H1 (cell line): ENCODE measurements around the gene ENPP7. TPM values are rescaled to one million over a fixed set of nuclear protein-coding genes. Genes with fewer than 3 reads are reported as not detected.

ENCODE experiments used
- CTCF ChIA-PET: fragments of 300-600 bp; sonication (Branson Sonifier 250); formaldehyde crosslinking; loops from one replicate; lab custom pipeline; 2021; ENCODE audit not compliant: partially characterized antibody; lab: Charles Lee
- POLR2A ChIA-PET: fragments of 300-600 bp; sonication (Branson Sonifier 250); formaldehyde crosslinking; loops from one replicate; lab custom pipeline; 2021; ENCODE audit warnings: inconsistent platforms; ENCODE audit not compliant: partially characterized antibody; lab: Charles Lee
- DNase-seq, 2 experiments: peaks; one replicate each; pipeline versions ENCODE4 v3.0.0 to v3.0.0-alpha.2; 2010 to 2022; ENCODE audit warnings: low spot score in 2 of 2, low read depth in 1 of 2, mixed read lengths in 1 of 2
- FAIRE-seq: peaks from 2 replicates; lab custom pipeline; 2011; peaks lifted over from hg19 to GRCh38; lab: Jason Lieb, UNC
- H2AFZ ChIP-seq: 2 replicates; pipeline ENCODE4 v1.8.1; 2012; ENCODE audit warnings: low read length, inconsistent platforms
- H2AK5ac ChIP-seq: 2 replicates; pipeline ENCODE4 v1.6.1; 2013; ENCODE audit warnings: low read depth, low read length
- H2BK120ac ChIP-seq: replicated peaks from 2 replicates; pipeline ENCODE3; 2013; ENCODE audit warnings: low read depth, low read length, inconsistent platforms
- H2BK12ac ChIP-seq: 2 replicates; pipeline ENCODE4 v1.6.1; 2013; ENCODE audit warnings: low read depth, low read length
- H2BK15ac ChIP-seq: 2 replicates; pipeline ENCODE4 v1.6.1; 2013; ENCODE audit warnings: low read length
- H2BK20ac ChIP-seq: 2 replicates; pipeline ENCODE4 v1.6.1; 2013; ENCODE audit warnings: low read length
- H2BK5ac ChIP-seq: 2 replicates; pipeline ENCODE4 v1.6.1; 2013; ENCODE audit warnings: low read depth, low read length
- H3K14ac ChIP-seq: 2 replicates; pipeline ENCODE4 v1.6.1; 2013; ENCODE audit warnings: inconsistent platforms; ENCODE audit not compliant: insufficient read length
- H3K18ac ChIP-seq: 2 replicates; pipeline ENCODE4 v1.6.1; 2013; ENCODE audit warnings: low read length; ENCODE audit errors: extremely low read depth
- H3K23ac ChIP-seq: 2 replicates; pipeline ENCODE4 v1.6.1; 2013; ENCODE audit warnings: inconsistent platforms; ENCODE audit not compliant: insufficient read length
- H3K23me2 ChIP-seq: 2 replicates; pipeline ENCODE4 v1.6.1; 2013; ENCODE audit warnings: low read depth, low read length
- H3K27ac ChIP-seq: 2 replicates; pipeline ENCODE4 v1.6.1; 2011; ENCODE audit warnings: low read depth, low read length, inconsistent platforms
- H3K27me3 ChIP-seq, 4 experiments: replicated peaks in 1 of 4; 1 replicate in 1 of 4; 2 replicates in 3 of 4; pipeline versions ENCODE4 v1.6.1 to v1.8.1; 2011 to 2013; ENCODE audit warnings: low read length in 3 of 4, mild to moderate bottlenecking in 3 of 4, inconsistent platforms in 2 of 4, mixed read lengths in 2 of 4, moderate library complexity in 1 of 4; ENCODE audit not compliant: control insufficient read depth in 3 of 4, insufficient read depth in 3 of 4; ENCODE audit errors: extremely low read depth in 1 of 4
- H3K36me3 ChIP-seq, 4 experiments: 2 replicates each; pipeline versions ENCODE4 v1.6.1 to v1.8.1; 2011 to 2013; ENCODE audit warnings: mild to moderate bottlenecking in 4 of 4, low read length in 3 of 4, moderate library complexity in 2 of 4, control low read depth in 1 of 4, inconsistent platforms in 1 of 4; ENCODE audit not compliant: insufficient read depth in 4 of 4, control insufficient read depth in 2 of 4
- H3K4ac ChIP-seq: replicated peaks from 2 replicates; pipeline ENCODE3; 2013; ENCODE audit warnings: low read length, low read depth, mixed read lengths, inconsistent platforms; ENCODE audit not compliant: insufficient read length
- H3K4me1 ChIP-seq, 4 experiments: replicated peaks in 1 of 4; 1 replicate in 1 of 4; 2 replicates in 3 of 4; pipeline versions ENCODE4 v1.6.1 to v1.8.1; 2011 to 2013; ENCODE audit warnings: low read length in 3 of 4, inconsistent platforms in 2 of 4, mixed read lengths in 1 of 4; ENCODE audit not compliant: insufficient read depth in 4 of 4, control insufficient read depth in 3 of 4
- H3K4me2 ChIP-seq, 2 experiments: 2 replicates each; pipeline versions ENCODE4 v1.6.1 to v1.8.1; 2011 to 2013; ENCODE audit warnings: low read depth in 2 of 2, low read length in 2 of 2, control low read depth in 1 of 2, inconsistent platforms in 1 of 2, mild to moderate bottlenecking in 1 of 2; ENCODE audit not compliant: insufficient read depth in 1 of 2
- H3K4me3 ChIP-seq, 4 experiments: fragments of 200-600, 300-600 bp in 1 of 4; sonication (generic), shearing (Covaris generic), sonication (Bioruptor Twin) in 1 of 4; 2 replicates each; pipeline versions ENCODE4 v1.5.1 to v1.8.1; 2011 to 2016; ENCODE audit warnings: low read length in 4 of 4, low read depth in 3 of 4, control low read depth in 2 of 4, inconsistent platforms in 2 of 4, mild to moderate bottlenecking in 2 of 4, mixed read lengths in 1 of 4, moderate library complexity in 1 of 4; ENCODE audit not compliant: insufficient read depth in 2 of 4; ENCODE audit errors: extremely low read depth in 1 of 4
- H3K56ac ChIP-seq: replicated peaks from 2 replicates; pipeline ENCODE3; 2013; ENCODE audit warnings: low read depth, mild to moderate bottlenecking, mixed read lengths, low read length, inconsistent platforms; ENCODE audit not compliant: insufficient read length
- H3K79me1 ChIP-seq: 2 replicates; pipeline ENCODE4 v1.6.1; 2013; ENCODE audit warnings: low read depth, low read length, control low read depth
- H3K79me2 ChIP-seq, 2 experiments: 2 replicates each; pipeline versions ENCODE4 v1.6.1 to v1.8.1; 2012 to 2013; ENCODE audit warnings: low read length in 2 of 2, mild to moderate bottlenecking in 2 of 2, inconsistent platforms in 1 of 2; ENCODE audit not compliant: insufficient read depth in 2 of 2, control insufficient read depth in 1 of 2
- H3K9ac ChIP-seq, 4 experiments: replicated peaks in 1 of 4; 1 replicate in 1 of 4; 2 replicates in 3 of 4; pipeline versions ENCODE4 v1.6.1 to v1.8.1; 2011 to 2013; ENCODE audit warnings: low read depth in 3 of 4, low read length in 3 of 4, control low read depth in 2 of 4, mild to moderate bottlenecking in 2 of 4, moderate library complexity in 2 of 4, inconsistent platforms in 1 of 4; ENCODE audit errors: extremely low read depth in 1 of 4
- H3K9me3 ChIP-seq, 2 experiments: 2 replicates each; pipeline versions ENCODE4 v1.6.1 to v1.8.1; 2012 to 2013; ENCODE audit warnings: mild to moderate bottlenecking in 2 of 2, moderate library complexity in 2 of 2, control low read depth in 1 of 2, inconsistent platforms in 1 of 2, low read depth in 1 of 2, low read length in 1 of 2, mixed read lengths in 1 of 2; ENCODE audit not compliant: insufficient read depth in 2 of 2
- H4K20me1 ChIP-seq, 2 experiments: replicated peaks in 1 of 2; 2 replicates each; pipeline versions ENCODE3 to v1.8.1; 2011 to 2013; ENCODE audit warnings: inconsistent platforms in 2 of 2, low read length in 2 of 2, mild to moderate bottlenecking in 1 of 2; ENCODE audit not compliant: insufficient read depth in 2 of 2, control insufficient read depth in 1 of 2
- H4K5ac ChIP-seq: 2 replicates; pipeline ENCODE4 v1.6.1; 2013; ENCODE audit warnings: low read length, low read depth, mixed read lengths, inconsistent platforms; ENCODE audit not compliant: insufficient read length
- H4K8ac ChIP-seq: 2 replicates; pipeline ENCODE4 v1.8.0; 2013; ENCODE audit warnings: mild to moderate bottlenecking, moderate library complexity, low read length, inconsistent platforms; ENCODE audit not compliant: insufficient read depth; ENCODE audit errors: extremely low read depth
- H4K91ac ChIP-seq: replicated peaks from 2 replicates; pipeline ENCODE3; 2013; ENCODE audit warnings: low read length, mixed read lengths, inconsistent platforms; ENCODE audit not compliant: insufficient read length
- RAD21 ChIP-seq, 2 experiments: IDR thresholded peaks in 1 of 2; conservative IDR thresholded peaks in 1 of 2; 2 replicates each; pipeline ENCODE4 v1.6.1; 2011; ENCODE audit warnings: low read depth in 2 of 2, low read length in 2 of 2, improper control_type of control experiment in 1 of 2, inconsistent platforms in 1 of 2, mild to moderate bottlenecking in 1 of 2, moderate library complexity in 1 of 2
- RNF2 ChIP-seq: fragments of 200-900, 300-1000 bp; sonication (generic); IDR thresholded peaks from 2 replicates; pipeline ENCODE4 v1.7.1; 2016; ENCODE audit warnings: borderline replicate concordance, low read depth, mild to moderate bottlenecking, antibody characterized with exemption, low read length; ENCODE audit not compliant: poor library complexity, severe bottlenecking; ENCODE audit errors: missing control alignments
- WGBS, 2 experiments: shearing (Covaris generic) in 1 of 2; methylation state at CpG; one replicate each; pipeline versions ENCODE4 v1.1.6 to v1.1.7; 2013 to 2015; ENCODE audit warnings: low lambda C conversion rate in 2 of 2, mixed read lengths in 2 of 2, inconsistent platforms in 1 of 2, low coverage in 1 of 2, missing lambda C conversion rate in 1 of 2; ENCODE audit not compliant: insufficient replicate concordance in 2 of 2, insufficient coverage in 1 of 2, insufficient read length in 1 of 2; ENCODE audit errors: extremely low coverage in 1 of 2, missing lambda C conversion rate in 1 of 2; 5-methylcytosine and 5-hydroxymethylcytosine counted together
- polyA plus RNA-seq, 7 experiments: library from polyadenylated mRNA; depleted of rRNA in 3 of 7; stranded (reverse) in 5 of 7; unstranded in 2 of 7; fragments of >200 nt in 5 of 7; fragments of 200-250 nt in 2 of 7; gene quantifications; 1 replicate in 5 of 7; 2 replicates in 1 of 7; 4 replicates in 1 of 7; pipeline versions ENCODE4 v1.2.1 to v1.2.3, GENCODE V29; 2011 to 2013; ENCODE audit warnings: missing spikeins in 2 of 7, mixed read lengths in 2 of 7
- total RNA-seq: library from RNA; stranded (reverse); fragmentation: NEBNext Ultra II Directional; extraction: Animal tissue kit (Norgen Biotek cat#: 25700); gene quantifications from 2 replicates; pipeline ENCODE4 v1.2.1, GENCODE V29; 2021
- TF ChIP-seq, protein P1 (sequence below): IDR thresholded peaks from 2 replicates; pipeline ENCODE4 v1.6.1; 2012; ENCODE audit warnings: inconsistent platforms
- TF ChIP-seq, protein P2 (sequence below), 3 experiments: IDR thresholded peaks; 1 replicate in 2 of 3; 2 replicates in 1 of 3; pipeline versions ENCODE4 v1.5.1 to v1.6.1; 2011; ENCODE audit warnings: low read length in 3 of 3, mild to moderate bottlenecking in 3 of 3, inconsistent platforms in 2 of 3, low read depth in 1 of 3, moderate library complexity in 1 of 3; ENCODE audit not compliant: insufficient read depth in 1 of 3; ENCODE audit errors: control extremely low read depth in 1 of 3

The ENPP7 gene
- total and polyA plus RNA-seq, 2 of the 8 experiments (the other 6 are each of a cell fraction or from before 2014, with no cell fraction given): not detected

DNA sequence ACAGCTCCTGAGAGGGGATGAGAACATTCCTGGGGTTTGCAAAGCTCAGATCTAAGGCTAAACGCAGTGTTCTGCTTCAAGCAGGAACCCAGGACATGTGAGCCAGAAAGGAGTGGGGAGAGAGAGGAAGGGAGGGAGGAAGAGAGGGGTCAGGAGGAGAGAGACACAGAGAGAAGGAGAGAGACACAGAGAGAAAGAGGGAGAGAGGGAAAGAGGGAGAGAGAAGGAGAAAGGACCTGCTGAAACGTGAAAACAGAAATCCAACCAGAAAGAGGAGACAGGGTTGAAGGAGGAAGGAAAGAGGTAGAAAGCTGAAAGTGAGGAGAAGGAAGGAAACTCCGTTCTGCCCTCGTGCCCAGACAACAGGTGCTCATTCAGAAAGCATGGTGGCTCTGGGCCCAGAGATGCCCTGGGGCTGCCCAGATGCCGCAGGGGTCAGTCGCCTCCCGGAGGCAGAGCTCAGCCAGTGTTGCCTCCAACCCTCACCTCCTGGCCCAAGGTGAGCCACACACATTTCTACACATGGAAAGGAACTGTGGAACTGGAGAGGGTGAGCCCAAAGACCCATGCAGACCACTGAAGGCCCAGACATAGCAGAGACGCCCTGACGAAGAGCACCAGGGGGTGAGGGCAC, 49.0 kb upstream of the ENPP7 start:
- Histone ChIP-seq H3K4me2 (no peak overlapping the region), H3K14ac (no peak overlapping the region), H2BK15ac (peak overlapping the region; percentile 95), H2BK12ac (peak overlapping the region; percentile 27; the same call in 1 of the 2 replicates), H3K4me1 (peaks cover 0 to 4% (median 2%) of the 10 kb centered on the region in 4 experiments; a peak in 2 of 7 replicates), H3K23ac (no peak overlapping the region), H3K56ac (no peak overlapping the region), H3K79me1 (no peaks in the 10 kb centered on the region), H3K4me3 (no peak overlapping the region), H4K5ac (no peak overlapping the region), H3K36me3 (no peaks in the 10 kb centered on the region), H4K8ac (no peak overlapping the region), H2BK120ac (no peak overlapping the region), H3K27me3 (peaks cover 0 to 2% (median 0%) of the 10 kb centered on the region in 4 experiments; a peak in 1 of 7 replicates), H3K27ac (no peak overlapping the region), H4K91ac (peak overlapping the region; percentile 25), H3K9ac (no peak overlapping the region), H2AFZ (no peak overlapping the region), H2BK5ac (no peak overlapping the region), H3K79me2 (no peaks in the 10 kb centered on the region), H3K23me2 (no peaks in the 10 kb centered on the region), H3K9me3 (no peaks in the 10 kb centered on the region), H4K20me1 (no peaks in the 10 kb centered on the region), H3K18ac (no peak overlapping the region), H2AK5ac (no peak overlapping the region), H2BK20ac (no peak overlapping the region), H3K4ac (no peak overlapping the region)
- FAIRE-seq (no peak), DNase-seq (no peak)
- POLR2A ChIA-PET: no interaction called here
- TF ChIP-seq, protein P1, sequence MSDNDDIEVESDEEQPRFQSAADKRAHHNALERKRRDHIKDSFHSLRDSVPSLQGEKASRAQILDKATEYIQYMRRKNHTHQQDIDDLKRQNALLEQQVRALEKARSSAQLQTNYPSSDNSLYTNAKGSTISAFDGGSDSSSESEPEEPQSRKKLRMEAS: peak; percentile 40; the same call in 1 of the 2 replicates
- TF ChIP-seq RAD21 (IDR thresholded peaks at IDR 0.05 in 1 of 2, conservative IDR thresholded peaks at IDR 0.05 in 1 of 2; ENCODE audit: low read depth in 2 of 2, low read length in 2 of 2) (peak in 1 of 2 experiments; percentile 34; a peak in 1 of 4 replicates), RNF2 (no peak)
- TF ChIP-seq, protein P2, sequence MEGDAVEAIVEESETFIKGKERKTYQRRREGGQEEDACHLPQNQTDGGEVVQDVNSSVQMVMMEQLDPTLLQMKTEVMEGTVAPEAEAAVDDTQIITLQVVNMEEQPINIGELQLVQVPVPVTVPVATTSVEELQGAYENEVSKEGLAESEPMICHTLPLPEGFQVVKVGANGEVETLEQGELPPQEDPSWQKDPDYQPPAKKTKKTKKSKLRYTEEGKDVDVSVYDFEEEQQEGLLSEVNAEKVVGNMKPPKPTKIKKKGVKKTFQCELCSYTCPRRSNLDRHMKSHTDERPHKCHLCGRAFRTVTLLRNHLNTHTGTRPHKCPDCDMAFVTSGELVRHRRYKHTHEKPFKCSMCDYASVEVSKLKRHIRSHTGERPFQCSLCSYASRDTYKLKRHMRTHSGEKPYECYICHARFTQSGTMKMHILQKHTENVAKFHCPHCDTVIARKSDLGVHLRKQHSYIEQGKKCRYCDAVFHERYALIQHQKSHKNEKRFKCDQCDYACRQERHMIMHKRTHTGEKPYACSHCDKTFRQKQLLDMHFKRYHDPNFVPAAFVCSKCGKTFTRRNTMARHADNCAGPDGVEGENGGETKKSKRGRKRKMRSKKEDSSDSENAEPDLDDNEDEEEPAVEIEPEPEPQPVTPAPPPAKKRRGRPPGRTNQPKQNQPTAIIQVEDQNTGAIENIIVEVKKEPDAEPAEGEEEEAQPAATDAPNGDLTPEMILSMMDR (IDR thresholded peaks at IDR 0.05; ENCODE audit: control extremely low read depth in 1 of 3, insufficient read depth in 1 of 3, low read depth in 1 of 3, low read length in 3 of 3): peak in 1 of 3 experiments; percentile 12; a peak in 1 of 4 replicates
- 84% methylated on average over 9 of the region's 9 CpGs; no CpG with 5 or more reads in 1 of the 2 experiments for WGBS, 2 experiments
- CTCF ChIA-PET: interaction anchor here (0.7 to 1.8 kb wide), 3 partner anchors 23 to 51 kb away, joined by 3 to 5 read pairs (median 4); no protein-coding TSS in a partner anchor
